Activated effector memory CD4-positive, alpha-beta T cell treated with anti-CD3 and anti-CD28 coated beads, Interleukin-2, amount 50 U/mL, for 16 hours (primary cell): ENCODE results near the gene PLCH1.
"Not testable (repeated sequence)": the region's sequence is repeated elsewhere in the genome, so short reads cannot be mapped to it uniquely, and the experiment has no call there.

Source experiments
- DNase-seq: peaks from one replicate; pipeline ENCODE4 v3.0.0-alpha.2; 2020

Gene PLCH1

DNA sequence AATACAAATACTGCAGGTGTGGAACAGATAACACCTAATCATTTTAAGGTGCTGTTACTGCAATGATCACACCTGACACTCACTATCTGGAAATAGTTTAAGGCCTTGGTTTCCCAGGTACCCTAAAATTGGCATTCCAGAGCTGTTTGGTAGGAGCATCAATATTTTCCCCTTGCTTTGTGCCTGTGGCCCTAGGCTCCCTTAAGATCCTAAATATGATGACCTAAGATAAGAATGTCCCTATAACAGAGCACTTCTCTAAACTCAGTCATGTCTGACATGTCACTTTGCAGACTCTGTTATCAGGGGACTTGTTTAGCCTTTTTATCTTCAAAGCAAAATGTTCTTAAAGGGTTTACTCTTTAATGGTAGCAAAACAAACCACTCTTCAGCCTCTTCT, 335.5 kb downstream of the PLCH1 start:
- no peak for DNase-seq

DNA sequence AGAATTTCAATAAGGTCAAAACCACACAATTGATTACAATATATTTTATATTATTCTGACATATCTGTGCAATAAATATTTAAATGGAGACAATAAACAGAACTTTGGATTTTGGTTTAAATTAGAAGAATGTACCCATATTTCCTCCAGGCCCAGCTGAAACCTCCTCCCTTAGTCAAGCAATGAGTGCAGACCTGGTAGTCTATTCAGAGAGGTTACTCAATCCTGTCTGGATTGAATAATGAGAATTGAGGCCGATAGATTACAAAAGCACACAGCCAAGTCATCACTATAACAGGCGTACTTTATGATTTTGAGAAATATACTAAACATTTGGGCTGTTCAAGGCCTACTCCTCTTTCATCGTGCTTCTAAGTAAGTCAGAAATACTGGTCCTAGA, 336.9 kb downstream of the PLCH1 start:
- no peak for DNase-seq

DNA sequence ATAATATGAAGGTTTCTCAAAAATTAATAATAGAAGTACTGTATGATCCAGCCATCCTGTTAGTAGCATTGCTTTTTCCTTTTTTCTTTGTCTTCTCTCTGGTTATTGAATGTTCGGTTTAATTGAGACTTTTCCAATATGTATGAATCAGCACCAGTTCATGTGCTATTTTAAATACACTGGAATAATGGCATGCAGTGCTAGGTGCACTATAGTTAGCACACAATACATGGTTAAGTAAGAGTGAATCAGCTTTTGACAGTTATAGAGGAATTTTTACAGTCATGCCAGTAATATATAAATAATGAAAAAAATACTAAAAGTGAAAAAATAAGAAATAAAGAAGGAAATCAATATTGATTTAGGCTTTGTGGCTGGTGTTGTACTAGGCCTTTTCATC, 337.5 kb downstream of the PLCH1 start:
- DNase-seq: no peak

DNA sequence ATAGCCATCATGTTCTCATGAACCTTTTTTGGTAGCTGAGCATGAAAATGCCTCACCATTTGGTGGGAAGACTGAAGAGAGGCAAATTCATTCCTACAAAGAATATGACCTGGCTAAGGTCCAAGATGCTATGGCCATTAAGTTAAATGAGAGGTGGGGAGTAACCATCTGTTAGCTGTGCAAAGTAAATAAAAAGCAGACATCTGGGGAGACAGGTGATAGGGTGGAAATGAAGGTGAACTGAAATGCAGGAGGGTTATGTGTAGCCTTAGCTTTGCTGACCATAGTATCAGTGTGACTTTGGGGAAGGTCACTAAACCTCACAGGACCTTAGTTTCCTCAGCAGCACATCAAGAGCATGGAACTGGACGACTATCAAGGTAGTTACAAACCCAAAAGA, 340.4 kb downstream of the PLCH1 start:
- no peak for DNase-seq

DNA sequence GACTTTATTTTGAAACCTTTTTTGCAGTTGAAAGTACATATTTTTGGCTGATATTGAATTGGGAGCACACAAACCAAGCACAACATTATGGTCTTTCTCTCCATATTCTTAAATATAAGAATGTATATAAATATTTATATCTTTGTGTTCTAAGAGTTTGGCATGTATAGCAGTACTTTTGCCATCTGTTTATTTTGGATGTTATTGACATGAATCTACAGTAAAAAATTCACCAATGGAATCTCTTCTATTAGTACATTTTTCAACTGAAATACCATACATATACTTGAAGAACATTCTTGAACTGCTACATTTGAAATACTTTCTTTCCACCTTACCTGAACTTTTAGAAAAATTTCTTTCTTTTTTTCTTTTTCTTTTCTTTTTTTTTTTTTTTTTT, 342.2 kb downstream of the PLCH1 start:
- no peak for DNase-seq

DNA sequence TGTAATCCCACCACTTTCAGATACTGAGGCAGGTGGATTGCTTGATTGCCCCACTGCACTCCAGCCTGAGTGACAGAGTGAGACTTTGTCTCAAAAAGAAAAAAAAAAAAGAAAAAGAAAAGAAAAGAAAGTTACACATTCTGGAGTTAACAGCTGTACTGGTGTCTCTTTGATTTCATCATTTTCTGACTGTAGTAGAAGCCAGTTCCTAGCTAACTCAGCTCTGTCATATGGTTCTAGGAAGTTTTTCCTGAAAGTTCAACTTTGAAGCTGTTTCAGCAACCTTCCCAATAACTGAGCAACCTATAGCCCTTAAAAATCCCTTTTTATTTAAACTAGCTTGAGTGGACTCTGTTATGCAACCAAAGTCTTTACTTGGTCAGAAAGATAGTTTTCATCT, 346.8 kb downstream of the PLCH1 start:
- no peak for DNase-seq

DNA sequence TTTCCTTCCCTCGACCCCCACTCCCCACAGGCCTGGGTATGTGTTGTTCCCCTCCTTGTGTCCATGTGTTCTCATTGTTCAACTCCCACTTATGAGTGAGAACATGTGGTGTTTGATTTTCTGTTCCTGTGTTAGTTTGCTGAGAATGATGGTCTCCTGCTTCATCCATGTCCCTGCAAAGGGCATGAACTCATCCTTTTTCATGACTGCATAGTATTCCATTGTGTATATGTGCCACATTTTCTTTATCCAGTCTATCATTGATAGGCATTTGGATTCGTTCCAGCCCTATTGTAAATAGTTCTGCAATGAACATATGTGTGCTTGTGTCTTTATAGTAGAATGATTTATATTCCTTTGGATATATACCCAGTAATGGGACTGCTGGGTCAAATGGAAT, 350.0 kb downstream of the PLCH1 start:
- not testable (repeated sequence) for DNase-seq

DNA sequence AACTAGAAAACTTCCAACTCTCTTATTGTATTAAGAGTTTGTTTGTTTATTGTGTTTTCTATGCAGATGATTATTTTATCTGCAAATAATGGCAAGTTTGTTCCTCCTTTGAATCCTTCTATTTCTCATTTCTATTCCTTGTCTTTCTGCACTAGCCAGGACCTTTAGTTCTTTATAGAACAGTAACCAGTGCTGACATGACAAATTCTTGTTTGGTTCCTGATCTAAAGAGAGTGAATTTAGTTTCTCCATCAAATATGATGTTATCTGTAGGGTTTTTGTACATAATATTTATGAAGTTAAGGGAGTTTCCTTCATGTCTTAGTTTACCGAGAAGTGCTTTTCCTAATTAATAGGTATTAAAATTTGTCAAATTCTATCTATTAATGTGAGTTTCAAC, 350.6 kb downstream of the PLCH1 start:
- no peak for DNase-seq

DNA sequence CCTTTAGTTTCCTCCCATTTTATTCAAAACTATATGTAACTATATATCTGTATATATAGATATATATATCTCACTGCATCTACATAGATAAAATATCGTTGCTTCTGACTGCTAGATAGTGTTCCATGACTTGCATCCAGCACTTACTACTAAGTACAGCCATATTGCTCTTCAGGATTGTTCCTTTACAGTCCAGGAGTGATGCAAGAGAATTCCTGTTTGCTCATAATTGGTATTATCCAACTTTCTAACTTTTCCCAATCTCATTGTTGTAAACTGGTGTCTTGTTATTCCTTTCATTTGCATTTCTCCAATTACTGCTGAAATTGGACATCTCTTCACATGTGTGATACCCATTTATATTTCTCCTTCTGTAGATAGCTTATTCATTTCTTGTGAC, 351.6 kb downstream of the PLCH1 start:
- DNase-seq: no peak

DNA sequence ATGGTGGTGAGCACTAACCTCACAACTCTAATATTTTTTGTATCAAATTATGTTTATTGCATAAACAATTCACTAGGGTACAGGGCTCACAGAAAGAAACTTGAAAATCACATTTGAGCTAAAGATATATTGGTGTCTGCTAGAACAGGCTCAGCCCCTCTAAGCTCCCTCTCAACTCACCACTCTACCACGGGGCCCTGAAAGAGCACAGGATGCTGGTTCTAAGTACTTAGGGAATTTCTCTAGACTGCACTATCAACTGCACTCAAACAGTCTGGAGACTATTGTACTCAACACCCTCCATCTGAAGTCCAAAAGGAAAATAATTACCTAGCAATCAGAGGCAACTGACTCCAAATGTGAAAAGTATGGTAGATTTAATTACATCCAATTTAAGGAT, 352.7 kb downstream of the PLCH1 start:
- no peak for DNase-seq

DNA sequence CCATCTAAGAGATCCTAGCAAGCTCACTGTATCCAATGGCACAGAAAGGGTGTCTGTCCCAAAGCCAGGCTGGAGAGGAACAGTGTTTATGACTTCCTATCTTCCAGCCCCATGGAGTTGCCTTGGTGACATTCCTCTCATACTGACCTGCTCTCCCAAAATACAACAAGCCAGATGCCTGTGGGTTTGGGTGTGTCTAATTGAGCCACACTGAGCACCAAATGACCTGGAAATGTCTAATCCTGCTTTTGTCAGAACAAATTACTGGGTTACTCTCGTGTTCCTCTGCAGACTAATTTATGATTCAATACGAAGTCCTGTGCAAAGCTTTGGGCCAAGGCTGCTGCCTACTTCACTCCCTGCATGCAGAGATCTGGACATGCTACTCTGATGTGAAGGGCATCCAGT, 353.3 kb downstream of the PLCH1 start:
- no peak for DNase-seq

DNA sequence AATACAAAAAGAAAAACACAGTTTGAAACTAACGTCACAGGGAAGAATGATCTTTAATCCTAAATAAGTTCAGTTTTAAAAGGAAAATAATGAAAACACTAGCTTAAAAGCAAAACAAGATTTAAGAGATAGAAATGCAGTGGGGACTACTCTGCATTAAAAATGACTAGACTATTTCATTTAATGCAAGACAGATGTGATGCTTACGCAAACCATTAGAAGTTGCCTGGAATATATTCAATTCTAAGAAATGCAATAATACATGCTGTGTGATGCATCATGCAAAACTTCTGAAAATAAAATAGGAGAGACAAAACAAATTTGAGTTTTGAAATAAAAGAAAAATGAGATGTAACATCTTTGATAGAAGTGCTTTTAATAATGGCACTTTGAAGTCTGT, 353.8 kb downstream of the PLCH1 start:
- no peak for DNase-seq

DNA sequence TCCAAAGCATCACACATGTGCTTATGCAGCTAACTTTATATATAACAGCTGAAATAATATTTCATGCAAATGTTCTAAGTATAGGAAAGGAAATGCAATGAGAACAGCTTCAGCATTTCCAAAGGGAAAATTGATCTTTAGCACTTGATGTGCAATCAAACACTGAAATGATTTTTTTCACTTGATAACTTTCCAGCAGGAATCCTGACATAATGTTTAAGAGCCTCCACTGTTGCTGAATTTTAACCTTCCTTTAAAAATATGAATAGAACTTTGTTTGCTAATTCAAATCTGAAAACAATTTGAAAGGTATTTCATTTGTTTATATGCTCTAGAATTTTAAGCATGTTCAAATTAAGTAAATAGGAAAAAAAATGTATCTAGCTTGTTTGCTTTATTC, 354.5 kb downstream of the PLCH1 start:
- no peak for DNase-seq

DNA sequence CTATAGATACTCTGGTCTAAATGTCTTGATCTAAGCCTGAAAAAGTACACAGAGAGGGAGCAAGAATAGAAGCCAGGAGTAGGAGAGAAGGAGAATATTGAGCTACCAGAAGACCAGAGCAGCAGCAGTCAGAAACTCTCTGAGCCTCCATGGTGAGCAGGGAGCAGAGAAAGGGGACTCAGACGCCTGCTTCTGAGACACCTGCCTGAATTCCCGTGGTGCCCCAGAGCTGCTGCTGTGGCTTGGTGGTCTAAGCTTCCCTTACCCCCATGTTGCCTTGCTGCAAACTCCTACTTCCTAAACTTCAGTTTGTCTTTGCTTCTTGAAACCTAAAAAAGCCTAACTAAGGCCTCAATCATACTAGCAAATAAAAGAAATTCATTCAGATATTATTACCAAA, 356.5 kb downstream of the PLCH1 start:
- DNase-seq: no peak

DNA sequence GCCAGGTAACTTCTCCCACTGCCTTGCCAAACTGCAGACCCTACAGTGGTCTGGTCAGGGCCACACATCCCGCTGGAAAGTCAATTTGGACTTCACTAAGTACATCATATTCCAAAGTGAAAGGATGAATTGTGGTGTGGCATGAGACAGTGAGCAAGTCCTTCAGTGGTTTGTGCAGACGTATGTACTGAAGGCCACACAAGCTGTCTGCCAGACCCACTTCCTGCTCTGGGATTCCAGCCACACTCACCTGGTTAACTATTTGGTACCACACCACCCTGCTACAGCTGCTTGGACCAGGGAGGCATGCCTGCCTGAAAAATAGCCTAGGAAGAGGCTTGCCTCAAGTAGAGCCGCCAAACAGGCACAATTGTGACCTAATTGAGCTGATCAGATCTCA, 357.3 kb downstream of the PLCH1 start:
- no peak for DNase-seq

DNA sequence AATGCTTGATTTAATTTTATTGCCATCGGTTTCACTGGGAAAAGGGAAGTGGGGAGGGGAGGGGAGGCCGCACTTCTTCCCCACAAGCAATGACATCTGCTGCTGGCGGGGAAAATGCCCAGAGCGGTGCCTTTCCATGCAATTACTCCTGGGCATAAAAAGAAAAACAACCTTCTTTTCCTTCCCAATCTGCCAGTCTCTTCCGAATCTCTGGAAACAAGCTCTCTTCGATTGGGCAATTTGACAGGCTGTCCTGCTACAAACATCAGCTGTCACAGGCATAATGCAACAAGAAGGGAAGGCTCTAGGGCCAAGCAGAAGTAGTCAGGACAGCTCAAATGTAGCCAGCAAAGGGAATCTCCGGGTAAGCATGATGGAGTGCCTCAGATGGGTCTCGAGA, 358.0 kb downstream of the PLCH1 start:
- DNase-seq: no peak

DNA sequence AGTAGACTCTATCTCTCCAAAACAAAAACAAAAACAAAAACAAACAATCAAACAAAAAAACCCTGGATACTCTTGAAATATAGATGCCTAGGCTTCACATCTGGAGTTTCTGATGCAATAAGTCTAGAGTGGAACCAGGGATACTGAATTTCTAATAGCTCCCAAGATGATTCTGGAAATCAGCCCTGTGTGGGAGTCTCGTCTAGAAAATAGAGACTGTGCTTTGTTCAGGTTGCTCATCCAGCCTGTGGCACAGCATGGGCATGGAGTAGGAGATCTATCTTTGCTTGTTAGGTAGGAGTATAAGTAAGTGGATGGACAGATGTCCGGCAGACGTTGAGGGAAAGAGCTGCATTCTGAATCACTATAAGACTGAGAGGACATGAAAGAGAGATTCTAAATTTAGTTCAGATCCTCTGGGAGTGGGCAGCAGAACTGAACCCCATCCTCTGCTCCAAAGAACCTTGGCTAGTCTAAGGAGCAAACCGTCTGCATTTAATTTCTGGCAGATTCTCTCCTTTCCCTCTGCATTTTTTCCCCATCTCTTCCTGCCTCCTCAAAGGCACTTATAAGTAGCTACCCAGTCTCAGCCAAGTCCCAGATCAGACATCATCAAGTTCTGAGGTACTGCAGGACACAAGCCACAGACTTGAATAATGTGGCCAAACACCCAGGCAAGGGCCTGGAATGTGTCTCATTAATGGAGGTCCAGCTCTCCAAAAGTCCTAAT, 358.8 kb downstream of the PLCH1 start:
- DNase-seq: no peak

DNA sequence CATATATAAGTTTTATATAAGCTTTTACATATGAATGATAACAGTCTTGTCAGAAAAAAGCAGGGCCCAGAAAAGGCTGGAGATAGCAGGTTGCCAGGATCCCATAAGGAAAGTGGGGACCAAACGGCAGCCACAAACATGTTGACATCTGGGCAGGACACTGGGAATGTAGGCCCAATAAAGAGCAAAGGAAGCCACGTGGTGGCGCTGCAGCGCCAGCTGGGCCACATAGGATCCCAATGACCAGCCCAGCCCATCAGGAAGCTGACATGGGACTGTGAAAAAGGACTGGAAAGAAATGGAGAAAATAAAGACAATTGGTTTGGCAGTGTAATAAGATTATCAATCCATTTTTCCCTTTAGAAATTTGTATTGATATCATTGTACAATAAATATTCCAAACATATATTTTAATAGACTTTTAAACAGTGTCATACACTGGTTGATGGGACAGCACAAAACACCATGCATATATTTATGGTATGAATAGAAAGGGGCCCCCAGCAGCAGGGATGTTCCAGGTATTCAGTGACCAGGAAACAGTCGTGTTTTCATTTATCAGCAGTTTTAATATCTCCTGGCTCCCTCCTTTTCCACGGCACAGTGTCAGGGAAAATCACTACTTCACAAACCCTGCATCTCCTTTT, 362.4 kb downstream of the PLCH1 start:
- DNase-seq: no peak

DNA sequence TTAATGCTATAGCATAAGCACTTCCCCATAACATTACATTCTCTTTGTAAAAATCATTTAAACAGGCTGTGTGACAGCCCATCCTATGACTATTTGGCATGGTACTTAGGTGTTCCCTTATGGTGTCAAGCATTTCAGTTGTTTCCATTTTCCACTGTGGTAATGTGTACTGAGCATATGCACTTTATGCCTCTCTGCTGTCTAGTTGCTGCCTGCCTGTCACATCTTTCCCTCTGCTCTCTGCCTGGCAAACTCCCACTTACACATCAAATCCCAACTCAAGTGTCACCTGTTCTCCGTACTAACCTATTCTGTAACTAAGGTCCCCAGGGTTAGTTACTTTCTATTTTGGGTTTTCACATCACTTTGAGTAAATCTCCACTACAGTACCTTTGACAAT, 367.0 kb downstream of the PLCH1 start:
- DNase-seq: no peak

DNA sequence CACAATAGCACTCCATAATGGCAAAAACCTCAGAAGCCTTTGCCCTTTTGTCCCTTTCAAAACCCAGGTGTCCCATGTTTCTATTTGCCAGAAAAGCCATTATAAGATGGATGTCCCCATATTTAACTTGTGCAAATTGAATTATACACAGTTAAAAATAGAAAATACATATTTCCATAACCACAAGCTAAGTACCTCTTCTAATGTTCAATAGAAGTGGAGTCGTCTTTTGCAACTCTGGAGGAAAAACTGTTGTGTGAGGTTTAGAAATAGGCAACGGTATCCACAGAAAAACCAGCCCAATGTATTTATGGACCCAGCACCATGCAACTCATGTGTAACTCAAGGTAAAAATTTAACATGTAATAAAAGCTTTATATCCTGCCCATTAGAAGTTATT, 367.8 kb downstream of the PLCH1 start:
- no peak for DNase-seq

DNA sequence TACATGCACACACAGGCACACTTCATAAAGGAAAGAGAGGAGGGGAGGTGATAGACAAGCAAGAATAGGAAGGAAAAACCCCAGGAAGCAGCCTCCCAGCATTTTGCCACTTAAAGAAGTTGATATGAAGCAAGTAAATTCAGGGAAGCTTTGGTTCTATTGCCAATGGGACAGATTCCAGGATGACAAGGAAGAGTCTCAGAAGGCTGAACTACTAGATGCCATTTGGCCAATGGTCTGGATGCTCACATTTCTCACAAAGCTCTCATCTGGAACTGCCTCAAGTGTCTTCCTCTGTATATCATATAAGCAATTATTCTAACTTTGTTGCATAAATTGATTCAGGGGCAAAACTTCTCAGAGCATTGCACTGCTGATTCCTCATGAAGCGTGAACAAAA, 372.6 kb downstream of the PLCH1 start:
- no peak for DNase-seq

DNA sequence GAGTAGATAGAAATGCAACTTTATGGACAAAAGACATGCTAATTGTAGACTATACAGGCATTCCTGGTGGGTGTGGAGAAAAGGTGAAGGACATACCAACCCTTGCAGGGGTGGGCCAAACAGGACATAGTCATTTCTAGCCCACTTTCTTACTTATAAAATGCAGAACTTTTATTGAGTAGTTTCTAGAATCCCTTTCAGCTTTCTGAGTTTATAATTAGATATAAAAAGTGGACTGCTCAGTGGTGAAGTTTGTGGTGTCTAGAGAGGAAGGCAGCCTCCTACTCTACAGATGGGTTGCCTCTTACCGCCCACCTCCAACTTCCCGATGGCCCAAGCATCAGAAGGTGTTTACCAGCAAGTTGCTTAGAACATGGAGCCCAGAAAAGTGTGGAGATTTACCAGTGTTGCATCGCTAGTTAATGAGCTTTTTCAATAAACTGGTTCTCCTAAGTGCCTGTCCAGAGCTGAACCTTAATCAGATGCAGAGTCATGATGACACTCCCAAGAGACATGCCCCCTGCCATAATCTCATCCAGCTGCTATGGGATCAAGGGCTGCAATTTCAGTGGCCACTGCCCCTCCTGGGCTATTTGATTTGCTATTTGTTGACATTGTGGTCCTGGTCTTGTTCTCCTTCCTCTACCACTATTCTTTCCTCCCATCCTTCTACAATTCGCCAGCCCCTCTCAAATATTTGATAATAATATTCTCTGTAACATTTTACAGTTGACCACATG, 373.9 kb downstream of the PLCH1 start:
- DNase-seq: no peak

DNA sequence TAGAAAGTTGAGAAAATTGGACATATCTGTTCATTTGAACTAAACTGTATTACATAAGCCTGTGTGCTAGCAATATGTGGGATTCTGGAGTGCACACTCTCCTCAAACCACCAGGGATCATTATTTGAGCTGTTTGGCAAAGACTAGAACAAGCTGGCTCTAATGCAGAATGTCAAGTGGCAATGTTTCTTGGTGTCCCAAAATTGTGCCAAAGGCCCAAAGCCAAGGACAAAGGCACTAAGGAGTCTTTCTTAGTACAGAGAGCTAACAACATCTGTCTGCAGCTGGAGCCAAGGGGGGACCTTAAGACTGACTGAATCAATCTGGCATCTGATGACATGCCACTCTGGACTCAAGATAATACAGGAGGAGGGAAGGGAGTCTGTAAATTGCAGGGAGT, 374.7 kb downstream of the PLCH1 start:
- no peak for DNase-seq

DNA sequence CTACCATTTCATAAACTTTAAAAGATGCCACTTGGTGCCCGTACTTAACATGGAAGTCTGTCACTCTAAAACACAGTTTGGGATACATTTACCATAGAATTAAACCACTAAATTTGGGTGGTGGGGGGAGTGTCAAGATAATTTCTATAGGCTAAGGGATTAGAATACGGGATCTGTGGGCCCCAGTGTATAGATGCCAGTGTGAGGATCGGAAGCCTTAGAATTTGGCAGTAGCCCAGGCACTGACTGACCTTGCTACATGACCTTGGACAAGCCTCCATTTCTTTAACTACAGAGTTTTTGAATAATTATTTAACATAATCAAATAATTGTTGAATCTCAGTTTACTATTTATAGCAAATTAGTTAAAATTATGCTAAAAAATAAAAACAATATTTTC, 375.1 kb downstream of the PLCH1 start:
- no peak for DNase-seq
